Activated CD8-positive, alpha-beta T cell treated with anti-CD3 and anti-CD28 coated beads for 36 hours (primary cell): ENCODE measurements around the gene COPS7A. TPM values are rescaled to one million over a fixed set of nuclear protein-coding genes. Genes with fewer than 3 reads are reported as not detected.

Experiments
- ATAC-seq: fragments of 200-7000 bp; cut with Tn5 transposase; one replicate; pipeline ENCODE4 v1.10.0; 2021; ENCODE audit warnings: mild to moderate bottlenecking, moderate library complexity
- CTCF ChIA-PET: fragments of 350-600 bp; sonication (Branson Sonifier 250); formaldehyde crosslinking; loops from one replicate; lab custom pipeline; 2021; ENCODE audit warnings: antibody characterized with exemption; lab: Charles Lee
- POLR2A ChIA-PET: fragments of 350-600 bp; sonication (Branson Sonifier 250); formaldehyde crosslinking; loops from one replicate; lab custom pipeline; 2021; ENCODE audit warnings: antibody characterized with exemption; lab: Charles Lee
- DNase-seq: peaks from one replicate; pipeline ENCODE4 v3.0.0-alpha.2; 2020
- H3K27ac Mint-ChIP-seq: one replicate; pipeline ENCODE4 v1.8.0; 2021; ENCODE audit warnings: mild to moderate bottlenecking, mixed read lengths
- H3K27me3 Mint-ChIP-seq: one replicate; pipeline ENCODE4 v1.8.0; 2021; ENCODE audit warnings: mixed read lengths
- H3K36me3 Mint-ChIP-seq: one replicate; pipeline ENCODE4 v1.8.0; 2021; ENCODE audit warnings: low read depth, mixed read lengths
- H3K4me1 Mint-ChIP-seq: one replicate; pipeline ENCODE4 v1.8.0; 2021; ENCODE audit warnings: low read depth, mixed read lengths
- H3K4me3 Mint-ChIP-seq: one replicate; pipeline ENCODE4 v1.8.0; 2021; ENCODE audit warnings: mild to moderate bottlenecking, moderate library complexity, mixed read lengths
- H3K9me3 Mint-ChIP-seq: one replicate; pipeline ENCODE4 v1.8.0; 2021; ENCODE audit warnings: mixed read lengths
- intact Hi-C: fragments of 100-400 bp; cut with micrococcal nuclease; formaldehyde crosslinking; loops from one replicate; pipeline ENCODE4 v1.10.0; 2022
- total RNA-seq, 2 experiments: library from RNA; stranded (reverse); gene quantifications; one replicate each; pipeline ENCODE4 v1.2.3, GENCODE V29; 2021
- TF ChIP-seq, protein P1 (sequence below): fragments of 200-600 bp; IDR thresholded peaks from one replicate; pipeline ENCODE4 v1.8.0; 2022; ENCODE audit warnings: antibody characterized with exemption, mild to moderate bottlenecking

Gene COPS7A
- total RNA-seq, 2 experiments from 2014 or later: 35.9 to 38.8 TPM

DNA sequence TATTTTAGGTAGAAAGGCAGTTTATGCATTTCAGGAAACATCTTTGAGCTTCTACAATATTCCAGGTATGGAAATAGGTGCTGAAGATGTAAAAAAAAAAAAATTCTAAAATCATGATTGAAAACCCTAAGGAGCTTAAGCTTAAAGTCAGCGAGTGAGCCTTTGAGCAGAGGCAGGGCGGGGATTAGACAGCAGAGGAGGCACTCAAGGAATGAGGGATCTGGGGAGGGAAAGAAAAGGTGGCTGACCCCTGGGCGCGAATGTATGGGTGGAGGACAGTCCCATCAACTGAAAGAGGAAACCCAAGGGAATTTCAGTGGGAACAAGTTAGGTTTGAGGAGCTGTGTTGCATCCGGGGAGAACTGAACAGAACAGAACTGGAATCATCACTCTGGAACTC lies 35.9 kb downstream of the COPS7A start:
- Mint-ChIP-seq H3K9me3 (no peaks in the 10 kb centered on the region), H3K36me3 (no peaks in the 10 kb centered on the region), H3K27ac (no peak overlapping the region), H3K27me3 (peaks cover 17% of the 10 kb centered on the region), H3K4me3 (no peak overlapping the region), H3K4me1 (peaks cover 17% of the 10 kb centered on the region)
- DNase-seq: no peak
- TF ChIP-seq, protein P1, sequence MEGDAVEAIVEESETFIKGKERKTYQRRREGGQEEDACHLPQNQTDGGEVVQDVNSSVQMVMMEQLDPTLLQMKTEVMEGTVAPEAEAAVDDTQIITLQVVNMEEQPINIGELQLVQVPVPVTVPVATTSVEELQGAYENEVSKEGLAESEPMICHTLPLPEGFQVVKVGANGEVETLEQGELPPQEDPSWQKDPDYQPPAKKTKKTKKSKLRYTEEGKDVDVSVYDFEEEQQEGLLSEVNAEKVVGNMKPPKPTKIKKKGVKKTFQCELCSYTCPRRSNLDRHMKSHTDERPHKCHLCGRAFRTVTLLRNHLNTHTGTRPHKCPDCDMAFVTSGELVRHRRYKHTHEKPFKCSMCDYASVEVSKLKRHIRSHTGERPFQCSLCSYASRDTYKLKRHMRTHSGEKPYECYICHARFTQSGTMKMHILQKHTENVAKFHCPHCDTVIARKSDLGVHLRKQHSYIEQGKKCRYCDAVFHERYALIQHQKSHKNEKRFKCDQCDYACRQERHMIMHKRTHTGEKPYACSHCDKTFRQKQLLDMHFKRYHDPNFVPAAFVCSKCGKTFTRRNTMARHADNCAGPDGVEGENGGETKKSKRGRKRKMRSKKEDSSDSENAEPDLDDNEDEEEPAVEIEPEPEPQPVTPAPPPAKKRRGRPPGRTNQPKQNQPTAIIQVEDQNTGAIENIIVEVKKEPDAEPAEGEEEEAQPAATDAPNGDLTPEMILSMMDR: no peak
- no peak for ATAC-seq
- intact Hi-C loops: no loop called here
- ChIA-PET POLR2A (interaction anchor here (0.8 to 1.7 kb wide), 4 partner anchors 13 to 132 kb away, joined by 3 to 7 read pairs (median 4); partner anchors contain the start of genes COPS7A and LAG3), CTCF (interaction anchor here (1.2 to 16.4 kb wide), 6 partner anchors 11 to 92 kb away, joined by 3 to 341 read pairs (median 4); partner anchors contain the start of genes CDCA3, GPR162, P3H3 and USP5)

DNA sequence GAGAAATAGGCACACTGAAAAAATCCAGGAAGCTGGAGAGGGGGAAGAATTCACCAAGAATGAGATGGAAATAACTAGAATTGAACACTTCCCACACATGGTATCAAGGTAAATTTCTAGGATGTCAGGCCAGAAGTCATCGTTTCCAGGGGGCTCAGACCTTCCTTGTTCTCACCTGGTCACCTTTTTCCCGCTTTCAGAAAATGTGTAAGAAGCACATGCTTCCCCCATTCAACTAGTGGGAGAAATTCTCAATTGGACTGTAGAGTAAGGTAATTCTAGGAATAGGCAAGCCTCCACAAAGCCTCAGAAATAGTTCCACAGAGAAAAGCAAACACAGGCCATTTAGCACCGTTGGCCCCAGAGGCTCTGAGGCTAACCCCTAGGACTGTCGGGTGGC lies 39.5 kb downstream of the COPS7A start:
- no peak for DNase-seq
- CTCF ChIA-PET: interaction anchor here (1.0 to 16.4 kb wide), 4 partner anchors 10 to 65 kb away, joined by 3 to 341 read pairs (median 10); partner anchors contain the start of genes GPR162, MLF2 and P3H3

DNA sequence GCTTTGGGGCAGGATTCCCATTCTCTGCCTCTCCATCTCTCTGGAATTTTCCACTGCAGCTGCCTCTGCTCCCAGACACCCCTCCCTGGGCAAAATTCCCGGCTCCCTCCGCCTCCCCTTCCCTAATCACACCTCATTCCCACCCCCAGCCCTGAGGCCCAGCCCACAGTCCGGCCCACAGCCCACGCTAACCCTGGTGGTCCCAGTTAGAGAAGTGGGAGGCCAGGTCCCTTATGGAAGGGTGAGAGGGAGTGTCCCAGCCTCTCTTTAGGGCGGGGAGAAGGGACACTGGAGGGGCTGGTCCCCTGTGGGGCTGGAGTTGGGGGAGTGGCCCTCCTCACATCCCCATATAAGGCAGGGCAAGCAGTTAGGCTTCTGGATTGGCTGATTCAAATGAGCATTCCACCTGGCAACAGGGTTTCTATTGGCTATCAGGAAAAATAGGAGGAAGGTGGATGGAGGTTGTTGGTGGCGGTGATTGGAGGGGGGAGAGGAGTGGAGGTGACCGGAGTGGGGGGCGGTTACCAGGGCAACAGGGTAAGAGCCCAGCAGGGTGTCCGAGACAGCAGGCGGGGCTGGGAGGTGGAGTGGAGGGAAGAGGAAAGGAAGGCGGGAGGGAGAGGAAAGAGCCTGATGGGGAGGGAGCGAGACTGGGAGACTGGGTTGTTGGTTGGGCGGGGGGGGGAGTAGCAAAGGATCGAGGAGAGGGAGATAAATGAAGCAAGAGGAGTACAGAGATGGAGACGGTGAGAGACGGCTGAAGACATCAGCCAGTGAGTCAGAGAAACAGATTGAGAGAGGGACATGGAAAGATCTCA lies 40.4 kb downstream of the COPS7A start:
- CTCF ChIA-PET: interaction anchor here (1.5 to 16.4 kb wide), 4 partner anchors 9 to 64 kb away, joined by 4 to 341 read pairs (median 46); partner anchors contain the start of genes GPR162, MLF2 and P3H3
- H3K27me3 Mint-ChIP-seq: peaks cover 32% of the 10 kb centered on the region
- POLR2A ChIA-PET: interaction anchor here (0.6 to 3.9 kb wide), 4 partner anchors 10 to 73 kb away, joined by 3 to 31 read pairs (median 5); partner anchors contain the start of gene MLF2
- H3K27ac Mint-ChIP-seq: no peak overlapping the region
- no peaks in the 10 kb centered on the region for H3K9me3 Mint-ChIP-seq
- H3K36me3 Mint-ChIP-seq: peaks cover 4% of the 10 kb centered on the region
- TF ChIP-seq, protein P1: no peak
- peak; percentile 84 for ATAC-seq
- H3K4me1 Mint-ChIP-seq: peaks cover 29% of the 10 kb centered on the region
- intact Hi-C loops: no loop called here
- peak overlapping the region; percentile 42 for H3K4me3 Mint-ChIP-seq
- DNase-seq: peak; percentile 71

More for the DNA sequence above, 39.5 kb downstream of the COPS7A start:
- Mint-ChIP-seq H3K27ac (no peak overlapping the region), H3K9me3 (no peaks in the 10 kb centered on the region), H3K4me3 (no peak overlapping the region), H3K27me3 (peaks cover 31% of the 10 kb centered on the region), H3K4me1 (peaks cover 29% of the 10 kb centered on the region), H3K36me3 (peaks cover 4% of the 10 kb centered on the region)
- ATAC-seq: no peak
- intact Hi-C loops: no loop called here
- TF ChIP-seq, protein P1: no peak
- POLR2A ChIA-PET: interaction anchor here (0.6 to 1.1 kb wide), 3 partner anchors 9 to 73 kb away, joined by 3 to 7 read pairs (median 3); partner anchors contain the start of gene MLF2

DNA sequence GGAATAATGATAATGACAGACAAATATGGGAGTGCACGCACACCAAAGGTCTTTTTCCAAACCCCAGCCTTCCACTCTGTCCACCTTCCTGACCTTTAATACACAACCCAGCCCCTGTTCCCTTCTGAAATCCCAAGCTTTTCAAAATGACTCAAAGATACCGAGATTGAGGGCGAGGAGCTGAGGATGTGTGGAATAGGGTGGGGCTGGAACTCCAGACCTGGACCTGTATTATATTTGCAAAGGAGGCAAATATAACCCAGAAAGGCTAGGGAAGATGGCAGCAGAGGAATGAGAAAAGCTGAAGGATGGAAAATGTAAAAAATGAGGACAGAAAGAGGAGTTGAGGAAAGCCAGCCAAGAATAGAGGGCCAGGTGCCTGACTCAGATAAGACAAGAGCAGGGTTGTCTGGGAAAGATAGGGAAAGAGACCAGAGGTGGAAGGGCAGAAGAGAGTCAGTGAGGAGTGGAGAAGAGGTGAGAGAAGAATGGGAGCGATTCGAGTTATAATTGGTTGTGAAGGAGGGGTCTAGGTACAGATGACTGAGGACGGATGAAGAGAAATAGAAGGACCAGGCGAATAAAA lies 41.3 kb downstream of the COPS7A start:
- ATAC-seq: no peak
- Mint-ChIP-seq H3K27ac (no peak overlapping the region), H3K36me3 (peaks cover 10% of the 10 kb centered on the region), H3K4me1 (peaks cover 33% of the 10 kb centered on the region), H3K9me3 (no peaks in the 10 kb centered on the region), H3K4me3 (peak overlapping the region; percentile 55), H3K27me3 (peaks cover 32% of the 10 kb centered on the region)
- TF ChIP-seq, protein P1: no peak
- ChIA-PET POLR2A (interaction anchor here (1.1 to 4.9 kb wide), 7 partner anchors 9 to 102 kb away, joined by 3 to 31 read pairs (median 9); partner anchors contain the start of genes MLF2 and TPI1), CTCF (interaction anchor here (0.6 to 6.2 kb wide), 9 partner anchors 9 to 138 kb away, joined by 3 to 89 read pairs (median 4); partner anchors contain the start of gene MLF2)
- DNase-seq: no peak
- intact Hi-C loops: no loop called here
